NB4 (cell line): ENCODE data around the gene PLXDC1.

ENCODE experiments used
- CTCF ChIP-seq: IDR thresholded peaks from one replicate; pipeline ENCODE4 v1.5.1; 2012; ENCODE audit warnings: low read depth, low read length
- MYC ChIP-seq: IDR thresholded peaks from 2 replicates; pipeline ENCODE4 v1.6.1; 2011; ENCODE audit warnings: low read depth, low read length
- POLR2A ChIP-seq: IDR thresholded peaks from 2 replicates; pipeline ENCODE4 v1.6.1; 2011; ENCODE audit warnings: mild to moderate bottlenecking; ENCODE audit not compliant: insufficient read length; ENCODE audit errors: extremely low read depth

- TF ChIP-seq CTCF (no peak), POLR2A (no peak), MYC (no peak)
Observed at GRCh38 chr17:39079836-39080235, 71.6 kb downstream of the PLXDC1 start.
